ENCODE data around the gene CIZ1. TPM values are rescaled to one million over a fixed set of nuclear protein-coding genes. Genes with fewer than 3 reads are reported as not detected.

The CIZ1 gene
- total RNA-seq, 1 donor from 2014 or later: 86.1 TPM

DNA sequence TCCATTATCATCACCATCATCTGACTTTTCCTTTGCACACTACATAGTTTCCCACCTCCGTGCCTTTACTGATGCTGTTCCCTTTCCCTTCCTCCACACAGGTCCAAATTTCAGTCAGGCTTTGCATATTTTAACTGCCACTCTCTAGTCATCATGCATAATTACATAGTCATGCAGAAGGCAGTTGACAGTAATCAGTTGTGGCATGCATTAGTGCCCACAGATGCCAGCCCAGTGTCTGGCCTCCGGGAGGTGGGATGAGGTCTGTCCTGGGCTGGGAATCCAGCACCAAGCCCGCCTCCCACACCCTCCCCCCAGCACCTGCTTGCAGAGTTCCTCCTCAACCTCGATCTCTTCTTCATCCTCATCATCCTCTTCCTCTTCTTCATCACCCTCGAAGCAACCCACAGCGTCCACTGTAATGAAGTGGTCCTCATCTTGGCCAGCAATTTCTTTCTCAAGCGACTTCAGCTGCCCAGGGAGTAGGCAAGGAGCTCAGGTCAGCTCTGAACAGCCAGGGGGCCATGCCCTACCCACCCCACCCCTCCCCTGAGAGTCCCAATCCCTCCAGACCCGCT, 22.6 kb downstream of the CIZ1 start:
- no peak for DNase-seq (ENCODE audit: low spot score)

GRCh38 chr9:128167209-128167608, 24.2 kb downstream of the CIZ1 start:
- intact Hi-C loops (cut with DNase I): no loop called here
- DNase-seq (ENCODE audit: low spot score): no peak

More for the DNA sequence above, 22.6 kb downstream of the CIZ1 start:
- intact Hi-C loops (cut with DNase I): no loop called here

- intact Hi-C loops (cut with DNase I): no loop called here
- DNase-seq (ENCODE audit: low spot score): no peak
Measured at GRCh38 chr9:128166169-128166568, 25.2 kb downstream of the CIZ1 start.

DNA sequence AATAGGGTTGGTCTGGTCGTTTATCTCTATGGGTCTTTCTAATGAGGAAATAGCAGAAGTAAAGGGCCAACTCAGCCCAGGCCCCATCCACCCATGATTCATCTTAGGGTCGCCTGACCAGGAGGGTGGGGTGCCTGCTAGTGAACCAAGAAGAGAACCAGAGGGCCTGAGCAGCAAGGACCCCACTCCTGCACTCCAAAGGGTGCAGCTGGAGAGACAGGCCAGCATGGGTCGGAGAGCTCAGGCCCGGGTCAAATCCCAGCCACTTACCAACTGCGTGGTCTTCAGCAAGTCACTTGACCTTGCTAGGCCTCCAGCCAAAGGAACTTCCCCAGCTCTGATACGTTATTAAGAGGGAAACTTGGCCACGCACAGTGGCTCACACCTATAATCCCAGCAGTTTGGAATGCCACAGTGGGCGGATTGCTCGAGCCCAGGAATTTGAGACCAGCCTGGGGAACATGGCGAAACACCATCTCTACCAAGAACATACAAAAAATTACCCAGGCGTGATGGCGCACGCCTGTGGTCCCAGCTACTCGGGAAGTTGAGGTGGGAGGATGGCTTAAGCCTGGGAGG, 27.0 kb downstream of the CIZ1 start:
- intact Hi-C loops (cut with DNase I): no loop called here
- DNase-seq (ENCODE audit: low spot score): no peak

- DNase-seq (ENCODE audit: low spot score): no peak
- intact Hi-C loops (cut with DNase I): no loop called here
Measured at GRCh38 chr9:128163523-128164306, 27.7 kb downstream of the CIZ1 start.

DNA sequence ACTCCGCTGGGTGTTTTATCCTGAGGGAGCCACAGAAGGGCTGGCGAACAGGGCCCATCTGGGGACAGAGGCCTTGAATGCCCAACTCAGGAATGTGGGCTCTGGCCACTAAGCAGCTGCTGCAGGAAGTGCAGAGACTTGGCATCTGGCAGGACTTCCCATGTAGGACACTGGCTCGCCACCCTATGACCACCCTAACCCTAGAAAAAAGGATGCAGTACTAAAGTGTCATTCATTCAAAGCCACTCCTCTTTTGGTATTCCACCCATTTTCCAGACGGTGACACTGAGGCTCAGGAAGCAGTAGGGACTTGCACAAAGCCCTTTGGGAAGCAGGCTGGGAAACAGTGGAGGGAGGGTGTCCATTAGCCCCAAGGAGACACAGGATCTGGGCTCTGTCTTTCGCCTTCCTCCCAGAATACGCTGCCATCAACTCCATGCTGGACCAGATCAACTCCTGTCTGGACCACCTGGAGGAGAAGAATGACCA, 28.3 kb downstream of the CIZ1 start:
- intact Hi-C loops (cut with DNase I): no loop called here
- no peak for DNase-seq (ENCODE audit: low spot score)

- no peak for DNase-seq (ENCODE audit: low spot score)
- intact Hi-C loops (cut with DNase I): no loop called here
Measured at GRCh38 chr9:128162215-128163026, 29.0 kb downstream of the CIZ1 start.

DNA sequence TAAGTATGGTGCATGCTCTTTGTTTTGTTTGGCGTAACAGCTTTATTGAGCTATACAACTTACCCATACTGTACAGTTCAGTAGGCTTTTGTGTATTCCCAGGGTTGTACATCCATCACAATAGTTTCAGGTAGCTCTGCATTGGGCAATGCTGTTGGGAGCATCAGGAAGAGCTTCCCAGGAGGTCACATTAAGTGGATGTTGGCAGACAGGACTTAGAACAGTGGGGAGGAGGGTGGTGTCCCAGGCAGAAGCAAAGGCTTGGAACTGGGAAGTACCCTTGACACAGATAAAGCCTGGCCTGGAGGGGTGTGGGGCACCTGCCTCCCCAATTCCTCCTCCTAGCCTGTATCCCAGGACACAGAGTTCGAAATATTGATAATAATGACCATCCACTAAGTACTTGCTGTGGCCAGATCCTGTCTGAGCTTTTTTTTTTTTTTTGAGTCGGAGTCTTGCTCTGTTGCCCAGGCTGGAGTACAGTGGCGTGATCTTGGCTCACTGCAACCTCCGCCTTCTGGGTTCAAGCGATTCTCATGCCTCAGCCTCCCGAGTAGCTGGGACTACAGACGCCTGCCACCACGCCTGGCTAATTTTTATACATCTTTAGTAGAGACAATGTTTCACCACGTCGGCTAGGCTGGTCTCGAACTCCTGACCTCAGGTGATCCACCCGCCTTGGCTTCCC, 30.0 kb downstream of the CIZ1 start:
- DNase-seq (ENCODE audit: low spot score): no peak

GRCh38 chr9:128160603-128160987, 30.8 kb downstream of the CIZ1 start:
- intact Hi-C loops (cut with DNase I): no loop called here
- DNase-seq (ENCODE audit: low spot score): no peak

More for the DNA sequence above, 30.0 kb downstream of the CIZ1 start:
- intact Hi-C loops (cut with DNase I): no loop called here

GRCh38 chr9:128159784-128160602, 31.4 kb downstream of the CIZ1 start, which contains the start of gene BBLN:
Gene BBLN, plus strand, starts transcription at chr9:128160265. Its CDS starts 143 bp downstream, at chr9:128160408.
- intact Hi-C loops (cut with DNase I): no loop called here
- DNase-seq (ENCODE audit: low spot score): peak; percentile 99

DNA sequence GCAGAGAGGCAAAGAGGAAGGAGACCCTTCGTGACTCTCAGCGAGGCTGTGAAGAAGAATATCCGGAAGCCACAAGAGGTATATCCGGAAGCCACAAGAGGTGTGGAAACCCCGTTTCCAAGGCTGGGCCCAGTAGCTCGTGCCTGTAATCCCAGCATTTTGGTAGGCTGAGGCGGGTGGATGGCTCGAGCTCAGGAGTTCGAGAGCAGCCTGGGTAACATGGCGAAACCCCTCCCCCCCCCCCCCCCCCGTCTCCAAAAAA, 31.9 kb downstream of the CIZ1 start:
- intact Hi-C loops (cut with DNase I): no loop called here
- DNase-seq (ENCODE audit: low spot score): peak; percentile 84

DNA sequence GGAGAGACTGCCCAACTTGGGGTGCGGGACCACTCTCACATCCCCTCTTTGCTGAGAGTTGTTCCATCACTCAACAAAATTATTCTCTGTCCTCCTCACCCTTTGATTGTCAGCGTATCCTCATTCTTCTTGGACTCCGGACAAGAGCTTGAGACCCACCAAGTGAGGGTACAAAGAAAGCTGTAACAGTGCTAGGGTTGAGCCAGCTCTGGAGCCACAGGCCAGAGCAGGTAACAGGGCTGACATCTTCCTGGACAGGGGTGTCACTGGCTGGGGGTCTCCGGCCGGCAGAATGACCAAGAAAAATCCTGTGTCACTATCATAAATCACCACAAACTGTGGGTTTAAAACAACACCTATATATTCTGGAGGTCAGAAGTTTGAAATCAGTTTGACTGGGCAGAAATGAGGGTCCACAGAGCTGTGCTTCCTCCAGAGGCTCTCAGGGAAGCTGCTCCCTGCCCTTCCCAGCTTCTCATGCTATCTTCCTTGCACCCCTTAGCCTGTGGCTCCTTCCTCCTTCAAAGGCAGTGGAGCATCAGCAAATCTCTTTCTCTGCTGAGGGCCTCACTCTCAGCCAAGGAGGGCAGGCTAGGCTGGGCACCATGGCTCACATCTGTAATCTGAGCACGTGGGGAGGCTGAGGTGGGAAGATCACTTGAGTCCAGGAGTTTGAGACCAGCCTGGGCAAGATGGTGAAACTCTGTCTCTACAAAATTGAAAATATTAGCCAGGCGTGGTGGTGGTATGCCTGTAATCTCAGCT, 35.5 kb downstream of the CIZ1 start:
- DNase-seq (ENCODE audit: low spot score): no peak
- intact Hi-C loops (cut with DNase I): no loop called here

DNA sequence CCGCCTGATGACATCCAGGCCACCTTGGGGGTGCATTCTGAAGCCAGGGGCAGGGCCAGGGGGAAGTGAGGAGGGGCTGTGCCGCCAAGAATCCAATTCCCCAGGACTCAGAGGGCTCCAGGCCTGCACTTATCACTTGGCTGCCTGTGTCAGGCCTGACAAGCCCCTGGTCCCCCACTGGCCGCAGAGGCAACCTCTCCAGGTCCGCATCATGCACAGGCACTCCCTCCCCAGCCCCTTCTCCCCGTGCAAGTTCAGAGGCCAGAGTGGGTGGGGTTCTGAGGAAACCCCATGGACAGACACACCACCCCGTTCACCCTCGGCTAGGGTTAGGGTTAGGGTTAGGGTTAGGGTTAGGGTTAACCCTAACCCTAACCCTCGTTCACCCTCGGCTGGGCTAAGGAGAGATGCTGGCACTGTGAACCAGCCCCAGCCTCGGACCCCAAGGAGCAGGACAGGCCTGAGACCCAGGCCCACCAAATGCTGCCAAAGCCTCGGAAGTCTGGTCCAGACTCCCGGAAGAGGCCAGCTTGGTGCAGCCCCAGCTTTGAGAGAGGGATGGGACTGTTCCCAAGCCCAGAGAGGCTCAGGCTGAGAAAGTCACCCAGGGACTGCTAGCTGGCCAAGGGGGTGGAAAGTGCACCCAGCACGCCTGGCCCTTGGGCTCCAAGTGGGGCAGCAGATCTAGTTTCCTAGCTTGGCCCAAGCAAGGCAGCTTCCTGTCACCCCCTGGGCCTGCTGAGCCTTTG, 37.3 kb downstream of the CIZ1 start:
- intact Hi-C loops (cut with DNase I): no loop called here
- DNase-seq (ENCODE audit: low spot score): no peak

GRCh38 chr9:128153060-128153946, 38.1 kb downstream of the CIZ1 start:
- intact Hi-C loops (cut with DNase I): no loop called here
- no peak for DNase-seq (ENCODE audit: low spot score)

GRCh38 chr9:128152133-128153059, 39.0 kb downstream of the CIZ1 start:
- DNase-seq (ENCODE audit: low spot score): no peak
- intact Hi-C loops (cut with DNase I): no loop called here
